Measurements from ENCODE around the gene TCEAL4. TPM values are rescaled to one million over a fixed set of nuclear protein-coding genes. Genes with fewer than 3 reads are reported as not detected.

TCEAL4 gene
- total and polyA plus RNA-seq, 2 of the 13 experiments (the other 11 are each of a cell fraction or from before 2014, with no cell fraction given): 12.6 to 31.0 TPM

- H4K20me1 ChIP-seq (ENCODE audit: insufficient read depth, low read length): no peaks in the 10 kb centered on the region
- H3K4me1 ChIP-seq (ENCODE audit: insufficient read depth, low read length): peaks cover 14% of the 10 kb centered on the region
- ATAC-seq: no peak
- no peak overlapping the region for H3K4me2 ChIP-seq (ENCODE audit: low read depth, low read length)
- CTCF ChIA-PET (ENCODE audit: low intra/inter-chr PET ratio, low total read pairs): no interaction called here
- no TSS peak for BruUV-seq (replicated peaks)
- intact Hi-C loops (cut with micrococcal nuclease; ENCODE audit: unreplicated experiment) (no loop called here), in situ Hi-C loops (cut with HindIII; ENCODE audit: extremely low pct_ligation_motif_present, low pct_unique_long_range_greater_than_20kb) (loop anchor here (25.0 kb wide), 2 partner anchors 262 to 562 kb away; partner anchors contain the start of gene ZCCHC18)
- no peaks in the 10 kb centered on the region for H3K27me3 ChIP-seq (ENCODE audit: control insufficient read depth in 1 of 2, insufficient read depth in 2 of 2, low read length in 2 of 2)
- no peak overlapping the region for H3K4me3 ChIP-seq (replicated peaks in 1 of 3; ENCODE audit: insufficient read depth in 1 of 3, low read depth in 2 of 3, low read length in 3 of 3)
- no peak for DNase-seq (ENCODE audit: low spot score)
- POLR2A ChIA-PET: no interaction called here
- no peak overlapping the region for H3K27ac ChIP-seq (ENCODE audit: extremely low read length, insufficient read depth, low read length)
- H3K79me2 ChIP-seq (ENCODE audit: insufficient read depth, low read length): no peaks in the 10 kb centered on the region
- TF ChIP-seq HNRNPLL (IDR thresholded peaks at IDR 0.05; ENCODE audit: low read depth, low read length, poor library complexity, severe bottlenecking) (no peak), RBAK (CRISPR knock-in tag; IDR thresholded peaks at IDR 0.05) (no peak), ATF4 (CRISPR knock-in tag; IDR thresholded peaks at IDR 0.05) (no peak), ZFP36L2 (CRISPR knock-in tag; IDR thresholded peaks at IDR 0.05) (no peak), DR1 (CRISPR knock-in tag; IDR thresholded peaks at IDR 0.05) (no peak), CENPT (CRISPR knock-in tag; IDR thresholded peaks at IDR 0.05; ENCODE audit: low read depth) (no peak), ZNF772 (CRISPR knock-in tag; IDR thresholded peaks at IDR 0.05) (no peak), NFATC3 (CRISPR knock-in tag; IDR thresholded peaks at IDR 0.05) (no peak), GATA4 (IDR thresholded peaks at IDR 0.05; ENCODE audit: borderline replicate concordance, low read depth) (no peak), ZNF367 (CRISPR knock-in tag; IDR thresholded peaks at IDR 0.05; ENCODE audit: borderline replicate concordance) (no peak), ZNF251 (CRISPR knock-in tag; IDR thresholded peaks at IDR 0.05) (no peak)
- FAIRE-seq: no peak
- H3K9me3 ChIP-seq (ENCODE audit: low read length): no peaks in the 10 kb centered on the region
- H3K36me3 ChIP-seq (replicated peaks in 1 of 2; ENCODE audit: control insufficient read depth in 1 of 2, insufficient read depth in 2 of 2, low read length in 2 of 2): no peaks in the 10 kb centered on the region
- H3K9ac ChIP-seq (ENCODE audit: insufficient read depth, low read depth, low read length): no peak overlapping the region
- 88% methylated on average over 2 of the region's 3 CpGs for WGBS (ENCODE audit: low lambda C conversion rate)
- H2AFZ ChIP-seq (ENCODE audit: low read length): no peak overlapping the region
Measured at GRCh38 chrX:103549916-103550315, 35.4 kb upstream of the TCEAL4 start.

Data from HepG2 (cell line).